Heart left ventricle (tissue), 16 donors: ENCODE data around the gene FYN. TPM values are rescaled to one million over a fixed set of nuclear protein-coding genes. Genes with fewer than 3 reads are reported as not detected.

ENCODE experiments used
- ATAC-seq, 4 donors: fragments of 200-7000 bp; cut with Tn5 transposase; one replicate each; pipeline ENCODE4 v1.9.1; 2020 to 2022; ENCODE audit warnings: moderate library complexity in 4 of 4, mild to moderate bottlenecking in 3 of 4, moderate number of reproducible peaks in 1 of 4
- DNase-seq, 5 donors: peaks; one replicate each; pipeline ENCODE4 v3.0.0-alpha.2; 2020
- H3K27ac ChIP-seq, 12 donors: fragments of 200-600 bp; sonication (generic) in 4 of 12; one replicate each; pipeline versions ENCODE4 v1.5.0 to v1.8.0; 2016 to 2022; ENCODE audit warnings: mild to moderate bottlenecking in 2 of 12
- H3K27me3 ChIP-seq, 9 donors: fragments of 200-600 bp; sonication (generic) in 2 of 9; one replicate each; pipeline versions ENCODE4 v1.5.1 to v1.8.0; 2016 to 2022; ENCODE audit warnings: mild to moderate bottlenecking in 3 of 9
- H3K36me3 ChIP-seq, 9 donors: fragments of 200-600 bp; sonication (generic) in 2 of 9; one replicate each; pipeline versions ENCODE4 v1.5.0 to v1.8.0; 2018 to 2022; ENCODE audit warnings: mild to moderate bottlenecking in 2 of 9
- H3K4me1 ChIP-seq, 12 donors: fragments of 200-600 bp; sonication (generic) in 4 of 12; one replicate each; pipeline versions ENCODE4 v1.5.0 to v1.8.0; 2016 to 2022; ENCODE audit warnings: mild to moderate bottlenecking in 3 of 12
- H3K4me3 ChIP-seq, 12 donors: fragments of 200-600 bp; sonication (generic) in 4 of 12; one replicate each; pipeline versions ENCODE4 v1.5.0 to v1.8.0; 2017 to 2022; ENCODE audit warnings: mild to moderate bottlenecking in 9 of 12, moderate library complexity in 4 of 12
- H3K9me3 ChIP-seq, 12 donors: fragments of 200-600 bp; sonication (generic) in 4 of 12; one replicate each; pipeline versions ENCODE4 v1.5.0 to v1.8.0; 2016 to 2022; ENCODE audit warnings: mild to moderate bottlenecking in 1 of 12
- POLR2A ChIP-seq, 2 donors: fragments of 450-650 bp; IDR thresholded peaks; one replicate each; pipeline ENCODE4 v1.6.1; 2017; ENCODE audit warnings: antibody characterized with exemption in 2 of 2, mild to moderate bottlenecking in 2 of 2, moderate library complexity in 2 of 2
- WGBS, 4 donors: extraction: QIAGEN DNeasy Blood & Tissue Kit in 2 of 4; methylation state at CpG; one replicate each; pipeline versions ENCODE4 v1.1.5 to v1.1.7; 2013 to 2018; 5-methylcytosine and 5-hydroxymethylcytosine counted together
- intact Hi-C, 10 donors: fragments of 100-400 bp; cut with DNase I; formaldehyde crosslinking; loops; one replicate each; pipeline versions ENCODE4 v1.11.1 to v1.14.2; 2022
- polyA plus RNA-seq, 2 donors: library from polyadenylated mRNA; stranded (reverse); fragments of 200-250 nt; gene quantifications; one replicate each; pipeline ENCODE4 v1.2.3, GENCODE V29; 2013
- total RNA-seq, 9 donors: library from RNA; depleted of rRNA in 2 of 9; stranded (reverse); fragments of >200 nt in 2 of 9; fragmentation: NEBNext Ultra II Directional in 3 of 9; extraction: Animal tissue kit (Norgen Biotek cat#: 25700) in 3 of 9; gene quantifications; one replicate each; pipeline versions ENCODE4 v1.1.0 to v1.2.4, GENCODE V29; 2016 to 2023
- TF ChIP-seq, protein P1 (sequence below), 12 donors: fragments of 200-600 bp; sonication (generic) in 4 of 12; IDR thresholded peaks; one replicate each; pipeline versions ENCODE4 v1.5.0 to v1.8.0; 2018 to 2022; ENCODE audit warnings: antibody characterized with exemption in 12 of 12, mild to moderate bottlenecking in 5 of 12
- donor health status: ischemic (EF 13 %, LVEDD 7.1; RV severe dilation, severe dysfunction).
- donor health status: healthy with polysubstance abuse.
- donor health status: DM: no; HTN: yes; CAD: no.
- donor health status: DM: no; HTN: no; CAD: no.
- donor health status: ischemic (EF 25% LVEDD 6.9; RV normal size, moderate dysfunction).
- donor health status: ischemic (EF 25% LVEDD 5.7; RV mildly dilated, moderate dysfunction).
- donor health status: healthy.
- donor health status: DM: yes; HTN: yes; CAD: no.
- donor health status: ischemic (EF 35%, LVEDD 5.7; RV mildly dilated, moderate dysfunction).
- donor health status: nonischemic (EF 11% LVEDD 7.7; RV severe dilation, severe dysfunction).
- donor health status: DM: yes; HTN: yes; CAD: no.
- donor health status: PGD.
- donor health status: ischemic (EF 29% LVEDD 5.4; RV normal size, mild dysfunction).
- donor health status: nonischemic (EF 23%, LVEDD 6.1; RV moderate dilation, normal function).

Gene FYN
- total and polyA plus RNA-seq, 11 donors, result 14.7 to 72.4 (median 52.3) TPM

- ATAC-seq (no peak), DNase-seq (no peak)
- peak overlapping the region in 2 of 12 donors; percentile 88 to 90 for H3K27ac ChIP-seq
- WGBS, 4 donors, result 63 to 74% (median 66%) methylated on average over 7 of the region's 7 CpGs
- H3K4me3 ChIP-seq, result peak overlapping the region in 7 of 12 donors; percentile 70 to 90 (median 84)
- peaks cover 0 to 67% (median 36%) of the 10 kb centered on the region in 12 donors for H3K4me1 ChIP-seq
- intact Hi-C loops, result loop anchor here in 9 of 10 donors (5.0 to 10.0 kb wide), 9 partner anchors 38 to 163 kb away; no protein-coding TSS in a partner anchor
- no peaks in the 10 kb centered on the region for H3K36me3 ChIP-seq
- H3K9me3 ChIP-seq, result no peaks in the 10 kb centered on the region
- no peaks in the 10 kb centered on the region for H3K27me3 ChIP-seq
- TF ChIP-seq POLR2A (IDR thresholded peaks at IDR 0.05), result no peak
- TF ChIP-seq, protein P1, sequence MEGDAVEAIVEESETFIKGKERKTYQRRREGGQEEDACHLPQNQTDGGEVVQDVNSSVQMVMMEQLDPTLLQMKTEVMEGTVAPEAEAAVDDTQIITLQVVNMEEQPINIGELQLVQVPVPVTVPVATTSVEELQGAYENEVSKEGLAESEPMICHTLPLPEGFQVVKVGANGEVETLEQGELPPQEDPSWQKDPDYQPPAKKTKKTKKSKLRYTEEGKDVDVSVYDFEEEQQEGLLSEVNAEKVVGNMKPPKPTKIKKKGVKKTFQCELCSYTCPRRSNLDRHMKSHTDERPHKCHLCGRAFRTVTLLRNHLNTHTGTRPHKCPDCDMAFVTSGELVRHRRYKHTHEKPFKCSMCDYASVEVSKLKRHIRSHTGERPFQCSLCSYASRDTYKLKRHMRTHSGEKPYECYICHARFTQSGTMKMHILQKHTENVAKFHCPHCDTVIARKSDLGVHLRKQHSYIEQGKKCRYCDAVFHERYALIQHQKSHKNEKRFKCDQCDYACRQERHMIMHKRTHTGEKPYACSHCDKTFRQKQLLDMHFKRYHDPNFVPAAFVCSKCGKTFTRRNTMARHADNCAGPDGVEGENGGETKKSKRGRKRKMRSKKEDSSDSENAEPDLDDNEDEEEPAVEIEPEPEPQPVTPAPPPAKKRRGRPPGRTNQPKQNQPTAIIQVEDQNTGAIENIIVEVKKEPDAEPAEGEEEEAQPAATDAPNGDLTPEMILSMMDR (IDR thresholded peaks at IDR 0.05), result no peak
These were observed 3.1 kb downstream of the FYN start for GRCh38 chr6:111870051-111870741.

- TF ChIP-seq, protein P1 (IDR thresholded peaks at IDR 0.05), result no peak
- intact Hi-C loops, result loop anchor here in 2 of 10 donors (5.0 to 10.0 kb wide), 2 partner anchors 132 to 400 kb away; no protein-coding TSS in a partner anchor
- peaks cover 0 to 85% (median 39%) of the 10 kb centered on the region in 12 donors for H3K4me1 ChIP-seq
- DNase-seq (no peak), ATAC-seq (no peak)
- 69 to 79% (median 73%) methylated on average over 2 of the region's 2 CpGs for WGBS, 4 donors
- H3K27me3 ChIP-seq, result no peaks in the 10 kb centered on the region
- no peaks in the 10 kb centered on the region for H3K9me3 ChIP-seq
- no peak overlapping the region for H3K4me3 ChIP-seq
- H3K36me3 ChIP-seq, result peaks cover 0 to 4% (median 0%) of the 10 kb centered on the region in 9 donors
- no peak overlapping the region for H3K27ac ChIP-seq
These were observed 6.4 kb downstream of the FYN start for GRCh38 chr6:111866857-111867256.

- H3K4me1 ChIP-seq, result peaks cover 0 to 91% (median 40%) of the 10 kb centered on the region in 12 donors
- 76 to 93% (median 87%) methylated on average over 8 of the region's 8 CpGs for WGBS, 4 donors
- DNase-seq (no peak), ATAC-seq (no peak)
- no peaks in the 10 kb centered on the region for H3K27me3 ChIP-seq
- no peak overlapping the region for H3K4me3 ChIP-seq
- no peaks in the 10 kb centered on the region for H3K9me3 ChIP-seq
- H3K36me3 ChIP-seq, result peaks cover 0 to 4% (median 0%) of the 10 kb centered on the region in 9 donors
- TF ChIP-seq POLR2A (IDR thresholded peaks at IDR 0.05), result no peak
- TF ChIP-seq, protein P1 (IDR thresholded peaks at IDR 0.05), result no peak
- intact Hi-C loops, result loop anchor here in 2 of 10 donors (5.0 to 10.0 kb wide), 2 partner anchors 131 to 401 kb away; no protein-coding TSS in a partner anchor
- H3K27ac ChIP-seq, result no peak overlapping the region
These were observed 7.2 kb downstream of the FYN start for GRCh38 chr6:111865909-111866546.

GRCh38 chr6:111865049-111865585, 8.1 kb downstream of the FYN start:
- 70 to 79% (median 76%) methylated on average over 6 of the region's 6 CpGs for WGBS, 4 donors
- Histone ChIP-seq H3K36me3 (peaks cover 0 to 4% (median 0%) of the 10 kb centered on the region in 9 donors), H3K27ac (no peak overlapping the region), H3K27me3 (no peaks in the 10 kb centered on the region), H3K4me1 (peaks cover 0 to 89% (median 38%) of the 10 kb centered on the region in 12 donors), H3K4me3 (no peak overlapping the region), H3K9me3 (no peaks in the 10 kb centered on the region)
- no peak for TF ChIP-seq POLR2A (IDR thresholded peaks at IDR 0.05)
- TF ChIP-seq, protein P1 (IDR thresholded peaks at IDR 0.05), result no peak
- no peak for ATAC-seq
- intact Hi-C loops, result loop anchor here in 2 of 10 donors (5.0 to 10.0 kb wide), 2 partner anchors 130 to 402 kb away; no protein-coding TSS in a partner anchor
- DNase-seq, result no peak
